Adipocyte (in vitro differentiated cells): ENCODE results near the gene FAH.

Source experiments
- DNase-seq: peaks from one replicate; pipeline ENCODE4 v3.0.0-alpha.2; 2015; ENCODE audit warnings: low read depth
- H3K27me3 ChIP-seq: replicated peaks from 2 replicates; pipeline ENCODE4 v1.7.0; 2013; ENCODE audit warnings: mild to moderate bottlenecking, low read length, moderate library complexity; ENCODE audit not compliant: control insufficient read depth, insufficient read depth
- H3K36me3 ChIP-seq: 2 replicates; pipeline ENCODE4 v1.7.0; 2013; ENCODE audit warnings: low read length, mild to moderate bottlenecking, moderate library complexity; ENCODE audit not compliant: control insufficient read depth, insufficient read depth, severe bottlenecking
- H3K4me1 ChIP-seq: 2 replicates; pipeline ENCODE4 v1.7.0; 2013; ENCODE audit warnings: mild to moderate bottlenecking, low read length, moderate library complexity; ENCODE audit not compliant: control insufficient read depth, insufficient read depth
- H3K4me3 ChIP-seq: 2 replicates; pipeline ENCODE4 v1.7.0; 2013; ENCODE audit warnings: mild to moderate bottlenecking, low read length, moderate library complexity
- H3K9ac ChIP-seq: 2 replicates; pipeline ENCODE4 v1.7.0; 2013; ENCODE audit warnings: mild to moderate bottlenecking, low read length, moderate library complexity
- H3K9me3 ChIP-seq: 2 replicates; pipeline ENCODE4 v1.7.0; 2013; ENCODE audit warnings: mild to moderate bottlenecking, low read length, moderate library complexity; ENCODE audit not compliant: control insufficient read depth

Gene FAH

GRCh38 chr15:80216141-80216540, 63.3 kb downstream of the FAH start:
- Histone ChIP-seq H3K4me3 (no peak overlapping the region), H3K27me3 (no peaks in the 10 kb centered on the region), H3K9me3 (peaks cover 11% of the 10 kb centered on the region), H3K36me3 (no peaks in the 10 kb centered on the region), H3K9ac (no peak overlapping the region), H3K4me1 (peaks cover 9% of the 10 kb centered on the region)
- no peak for DNase-seq

- H3K4me1 ChIP-seq, result peaks cover 7% of the 10 kb centered on the region
- H3K9ac ChIP-seq, result no peak overlapping the region
- no peaks in the 10 kb centered on the region for H3K27me3 ChIP-seq
- no peak for DNase-seq
- H3K36me3 ChIP-seq, result no peaks in the 10 kb centered on the region
- H3K9me3 ChIP-seq, result peaks cover 11% of the 10 kb centered on the region
- no peak overlapping the region for H3K4me3 ChIP-seq
These were observed 64.1 kb downstream of the FAH start for GRCh38 chr15:80216911-80217310.

DNA sequence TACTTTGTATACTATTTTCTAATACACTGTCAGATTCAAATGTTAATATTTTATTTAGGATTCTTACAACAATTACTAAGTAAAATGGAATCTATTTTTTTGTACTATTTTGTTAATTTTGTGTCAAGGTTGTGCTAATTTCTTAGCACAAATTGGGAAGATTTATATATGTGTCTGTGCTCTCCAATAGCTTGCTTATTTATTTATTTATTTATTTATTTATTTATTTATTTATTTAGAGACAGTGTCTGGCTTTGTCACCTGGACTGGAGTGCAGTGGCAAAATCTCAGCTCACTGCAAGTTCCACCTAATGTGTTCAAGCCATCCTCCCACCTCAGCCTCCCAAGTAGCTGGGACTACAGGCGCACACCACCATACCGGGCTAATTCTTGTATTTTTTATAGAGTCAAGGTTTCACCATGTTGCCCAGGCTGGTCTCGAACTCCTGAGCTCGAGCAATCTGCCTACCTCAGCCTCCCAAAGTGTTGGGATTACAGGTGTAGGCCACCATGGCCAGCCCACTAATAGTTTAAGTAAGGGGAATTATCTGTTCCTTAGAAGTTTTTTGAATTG, 64.6 kb downstream of the FAH start:
- H3K9ac ChIP-seq, result no peak overlapping the region
- DNase-seq, result no peak
- H3K9me3 ChIP-seq, result peaks cover 11% of the 10 kb centered on the region
- H3K27me3 ChIP-seq, result no peaks in the 10 kb centered on the region
- H3K4me1 ChIP-seq, result peaks cover 2% of the 10 kb centered on the region
- no peak overlapping the region for H3K4me3 ChIP-seq
- H3K36me3 ChIP-seq, result no peaks in the 10 kb centered on the region

GRCh38 chr15:80219955-80220354, 67.2 kb downstream of the FAH start:
- H3K36me3 ChIP-seq, result no peaks in the 10 kb centered on the region
- H3K27me3 ChIP-seq, result no peaks in the 10 kb centered on the region
- H3K9me3 ChIP-seq, result no peaks in the 10 kb centered on the region
- H3K9ac ChIP-seq, result no peak overlapping the region
- no peak for DNase-seq
- H3K4me1 ChIP-seq, result no peaks in the 10 kb centered on the region
- no peak overlapping the region for H3K4me3 ChIP-seq

DNA sequence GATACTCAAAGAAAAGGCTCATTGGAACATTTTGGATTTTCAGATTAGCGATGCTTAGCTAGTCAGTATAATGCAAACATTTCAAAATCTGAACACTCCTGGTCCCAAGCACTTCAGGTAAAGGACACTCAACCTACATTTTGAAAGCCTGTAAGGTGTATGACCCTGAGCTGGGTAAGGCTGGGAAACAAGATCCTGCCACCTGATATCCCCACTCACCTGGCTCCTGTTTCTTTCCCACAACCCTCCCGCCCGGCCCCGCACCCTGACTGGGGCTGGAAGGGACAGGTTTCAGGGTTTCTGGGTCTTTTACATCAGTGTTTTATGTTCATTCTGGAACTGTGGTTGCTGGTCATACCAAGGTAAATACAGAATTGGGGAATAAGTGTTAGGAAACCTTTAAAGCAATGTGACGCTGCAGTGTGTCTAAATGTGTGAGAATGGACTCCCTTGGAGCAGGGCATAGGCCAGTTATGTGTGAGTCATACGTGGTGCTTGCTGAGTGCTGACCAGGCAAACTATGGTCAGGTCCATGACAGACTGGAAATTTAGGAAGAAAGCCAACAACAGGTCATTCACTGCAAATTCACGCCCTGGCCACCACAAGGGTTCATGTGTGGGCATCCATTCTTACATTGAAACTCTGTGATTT, 76.3 kb downstream of the FAH start:
- no peaks in the 10 kb centered on the region for H3K36me3 ChIP-seq

DNA sequence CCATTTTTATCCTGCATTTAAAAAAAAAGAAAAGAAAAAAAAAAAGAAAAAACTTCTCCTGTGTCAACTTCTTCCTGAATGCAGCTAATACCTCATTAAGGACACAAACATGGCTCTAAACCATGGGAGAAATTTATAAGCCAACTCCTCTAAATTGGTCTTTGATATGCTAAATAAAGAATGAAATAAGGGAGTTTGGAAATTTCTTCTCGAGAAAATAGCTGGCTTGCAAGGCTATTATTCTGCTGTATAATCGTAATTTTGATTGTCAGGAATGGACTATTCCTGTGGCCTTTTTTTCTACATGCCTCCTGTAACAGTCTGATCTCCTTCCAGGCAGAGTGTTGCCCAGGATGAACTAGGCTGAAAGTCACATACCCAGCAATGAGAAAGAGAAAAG, 78.6 kb downstream of the FAH start:
- H3K36me3 ChIP-seq, result no peaks in the 10 kb centered on the region
- H3K4me1 ChIP-seq, result no peaks in the 10 kb centered on the region
- peaks cover 59% of the 10 kb centered on the region for H3K27me3 ChIP-seq
- H3K9me3 ChIP-seq, result no peaks in the 10 kb centered on the region
- H3K4me3 ChIP-seq, result no peak overlapping the region
- no peak overlapping the region for H3K9ac ChIP-seq
- no peak for DNase-seq

More for the DNA sequence above, 76.3 kb downstream of the FAH start:
- no peak for DNase-seq
- H3K9me3 ChIP-seq, result peaks cover 4% of the 10 kb centered on the region
- H3K27me3 ChIP-seq, result peaks cover 58% of the 10 kb centered on the region
- no peaks in the 10 kb centered on the region for H3K4me1 ChIP-seq
- H3K9ac ChIP-seq, result no peak overlapping the region
- no peak overlapping the region for H3K4me3 ChIP-seq

DNA sequence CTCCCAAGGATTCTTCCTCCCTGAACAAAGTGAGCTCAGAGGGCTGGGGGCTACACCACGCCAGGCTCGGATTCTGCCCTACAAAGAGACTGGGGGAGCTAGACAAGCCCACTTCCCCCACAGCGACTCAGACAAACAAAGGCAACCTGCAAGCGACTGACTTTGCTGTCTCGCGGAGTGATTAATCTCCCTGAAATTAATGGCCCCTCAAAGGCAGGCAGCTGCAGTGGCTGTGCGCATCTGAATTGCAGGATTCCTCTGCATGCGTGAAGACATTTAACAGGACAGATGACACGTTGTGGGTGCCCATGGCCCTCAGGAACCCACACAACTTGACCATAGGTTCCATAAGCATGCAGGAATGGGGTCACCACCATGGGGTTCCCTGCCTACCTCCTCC, 80.8 kb downstream of the FAH start:
- DNase-seq, result no peak
- H3K4me3 ChIP-seq, result no peak overlapping the region
- H3K9ac ChIP-seq, result no peak overlapping the region
- H3K27me3 ChIP-seq, result peaks cover 44% of the 10 kb centered on the region
- H3K9me3 ChIP-seq, result no peaks in the 10 kb centered on the region
- H3K4me1 ChIP-seq, result no peaks in the 10 kb centered on the region
- H3K36me3 ChIP-seq, result no peaks in the 10 kb centered on the region

DNA sequence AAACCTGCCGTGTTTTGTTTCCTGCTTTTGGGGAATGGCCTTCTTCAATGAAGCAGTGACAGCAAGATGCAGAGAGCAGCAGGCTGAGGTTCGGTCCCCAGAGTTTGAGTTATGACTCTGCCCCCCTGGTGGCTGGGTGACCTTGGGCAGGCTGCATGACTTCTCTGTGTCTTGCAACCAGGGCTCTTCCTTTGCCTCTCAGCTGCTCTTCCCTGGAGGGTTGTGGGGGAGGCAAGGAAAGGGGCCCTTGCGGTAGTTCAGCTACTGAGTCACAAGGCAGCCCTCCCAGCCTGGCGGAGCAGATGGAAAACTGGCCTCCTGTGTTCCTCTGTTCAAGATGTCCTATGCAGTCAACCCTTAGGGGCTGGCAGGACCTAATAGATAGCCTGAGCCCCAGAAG, 82.1 kb downstream of the FAH start:
- DNase-seq, result peak; percentile 34
- H3K4me1 ChIP-seq, result no peaks in the 10 kb centered on the region
- H3K27me3 ChIP-seq, result peaks cover 48% of the 10 kb centered on the region
- H3K9me3 ChIP-seq, result no peaks in the 10 kb centered on the region
- H3K36me3 ChIP-seq, result no peaks in the 10 kb centered on the region
- no peak overlapping the region for H3K9ac ChIP-seq
- H3K4me3 ChIP-seq, result no peak overlapping the region
